GM19397 (cell line): ENCODE data around the gene MBOAT2.

Experiments used
- ATAC-seq: cut with Tn5 transposase; IDR thresholded peaks from one replicate; pipeline ENCODE4 v1.9.1; 2021; ENCODE audit warnings: mild to moderate bottlenecking, moderate library complexity; ENCODE audit not compliant: unreplicated experiment

MBOAT2 gene

GRCh38 chr2:9018534-9018933 lies 15.1 kb upstream of the MBOAT2 start:
- ATAC-seq: no peak

- no peak for ATAC-seq
These were observed 14.6 kb upstream of the MBOAT2 start for GRCh38 chr2:9018109-9018508.

GRCh38 chr2:9017411-9017810 lies 13.9 kb upstream of the MBOAT2 start:
- ATAC-seq: no peak

GRCh38 chr2:9015998-9016397 lies 12.5 kb upstream of the MBOAT2 start:
- no peak for ATAC-seq

- ATAC-seq: no peak
These were observed 9.9 kb upstream of the MBOAT2 start for GRCh38 chr2:9013403-9013802.

GRCh38 chr2:9010866-9011265 lies 7.4 kb upstream of the MBOAT2 start:
- no peak for ATAC-seq

GRCh38 chr2:9008951-9009664 lies 5.6 kb upstream of the MBOAT2 start:
- ATAC-seq: no peak

GRCh38 chr2:9006368-9006767 lies 2.9 kb upstream of the MBOAT2 start:
- no peak for ATAC-seq

- no peak for ATAC-seq
These were observed 1.1 kb upstream of the MBOAT2 start for GRCh38 chr2:9004338-9005204.

- ATAC-seq: no peak
These were observed 193 bp downstream of the MBOAT2 start for GRCh38 chr2:9003366-9003615.

GRCh38 chr2:9002637-9003365 lies 683 bp downstream of the MBOAT2 start:
- ATAC-seq: peak; percentile 7

GRCh38 chr2:9002313-9002636 lies 1.2 kb downstream of the MBOAT2 start:
- ATAC-seq: no peak

- no peak for ATAC-seq
These were observed 1.7 kb downstream of the MBOAT2 start for GRCh38 chr2:9001778-9002177.

- no peak for ATAC-seq
These were observed 2.3 kb downstream of the MBOAT2 start for GRCh38 chr2:9001229-9001628.

- no peak for ATAC-seq
These were observed 3.0 kb downstream of the MBOAT2 start for GRCh38 chr2:9000442-9000841.

- ATAC-seq: no peak
These were observed 3.7 kb downstream of the MBOAT2 start for GRCh38 chr2:8999797-9000196.

GRCh38 chr2:8999102-8999446 lies 4.4 kb downstream of the MBOAT2 start:
- ATAC-seq: no peak

GRCh38 chr2:8998418-8999101 lies 4.9 kb downstream of the MBOAT2 start:
- no peak for ATAC-seq

- no peak for ATAC-seq
These were observed 5.9 kb downstream of the MBOAT2 start for GRCh38 chr2:8997631-8998030.

- no peak for ATAC-seq
These were observed 6.4 kb downstream of the MBOAT2 start for GRCh38 chr2:8997108-8997507.

- ATAC-seq: no peak
These were observed 7.5 kb downstream of the MBOAT2 start for GRCh38 chr2:8996006-8996405.

GRCh38 chr2:8994386-8994785 lies 9.1 kb downstream of the MBOAT2 start:
- no peak for ATAC-seq
